Fibroblast of peridontal ligament (primary cell): ENCODE measurements around the gene HYAL2.

Experiments
- DNase-seq: peaks from one replicate; pipeline ENCODE4 v3.0.0-alpha.2; 2010; ENCODE audit errors: extremely low read depth

Gene HYAL2, protein sequence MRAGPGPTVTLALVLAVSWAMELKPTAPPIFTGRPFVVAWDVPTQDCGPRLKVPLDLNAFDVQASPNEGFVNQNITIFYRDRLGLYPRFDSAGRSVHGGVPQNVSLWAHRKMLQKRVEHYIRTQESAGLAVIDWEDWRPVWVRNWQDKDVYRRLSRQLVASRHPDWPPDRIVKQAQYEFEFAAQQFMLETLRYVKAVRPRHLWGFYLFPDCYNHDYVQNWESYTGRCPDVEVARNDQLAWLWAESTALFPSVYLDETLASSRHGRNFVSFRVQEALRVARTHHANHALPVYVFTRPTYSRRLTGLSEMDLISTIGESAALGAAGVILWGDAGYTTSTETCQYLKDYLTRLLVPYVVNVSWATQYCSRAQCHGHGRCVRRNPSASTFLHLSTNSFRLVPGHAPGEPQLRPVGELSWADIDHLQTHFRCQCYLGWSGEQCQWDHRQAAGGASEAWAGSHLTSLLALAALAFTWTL

DNA sequence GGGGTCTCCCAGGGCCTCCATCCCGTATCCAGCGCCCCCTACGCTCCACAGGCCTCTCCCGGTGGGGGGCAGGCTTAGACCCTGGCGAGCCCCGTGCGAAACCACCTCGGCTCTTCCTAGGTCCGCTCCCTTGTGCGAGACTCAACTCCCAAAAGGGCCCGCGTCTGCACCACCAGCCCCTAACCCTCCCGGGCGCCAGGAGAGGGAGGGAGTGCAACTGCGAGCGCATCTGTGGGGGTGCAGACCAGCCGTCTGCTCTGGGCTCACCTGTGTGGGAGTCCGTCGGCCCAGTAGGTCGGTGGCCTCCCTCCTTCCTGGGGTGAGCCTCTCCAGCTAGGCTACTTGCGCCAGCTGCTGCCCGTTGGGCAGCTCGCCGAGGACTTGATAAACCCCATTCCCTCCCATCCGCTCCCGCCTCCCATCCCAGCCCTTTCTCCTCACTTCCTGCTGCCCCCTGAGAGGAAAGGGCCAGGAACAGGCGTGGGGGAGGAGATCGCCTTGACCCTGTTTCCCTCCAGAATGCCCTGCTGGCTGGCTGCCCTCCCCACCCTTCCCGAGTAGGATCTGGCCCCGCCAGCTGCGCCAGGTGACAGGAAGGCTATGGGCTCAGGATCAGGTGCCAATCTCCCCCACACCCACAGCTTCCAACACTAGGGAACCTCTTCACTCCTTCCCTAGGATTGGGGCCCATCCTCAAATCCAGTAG is at the start of gene HYAL2:
Gene HYAL2, minus strand, starts transcription at position 360 of the 706 bp plus-strand sequence. CDS start 2,256 bp downstream, outside the sequence.
- no peak for DNase-seq

DNA sequence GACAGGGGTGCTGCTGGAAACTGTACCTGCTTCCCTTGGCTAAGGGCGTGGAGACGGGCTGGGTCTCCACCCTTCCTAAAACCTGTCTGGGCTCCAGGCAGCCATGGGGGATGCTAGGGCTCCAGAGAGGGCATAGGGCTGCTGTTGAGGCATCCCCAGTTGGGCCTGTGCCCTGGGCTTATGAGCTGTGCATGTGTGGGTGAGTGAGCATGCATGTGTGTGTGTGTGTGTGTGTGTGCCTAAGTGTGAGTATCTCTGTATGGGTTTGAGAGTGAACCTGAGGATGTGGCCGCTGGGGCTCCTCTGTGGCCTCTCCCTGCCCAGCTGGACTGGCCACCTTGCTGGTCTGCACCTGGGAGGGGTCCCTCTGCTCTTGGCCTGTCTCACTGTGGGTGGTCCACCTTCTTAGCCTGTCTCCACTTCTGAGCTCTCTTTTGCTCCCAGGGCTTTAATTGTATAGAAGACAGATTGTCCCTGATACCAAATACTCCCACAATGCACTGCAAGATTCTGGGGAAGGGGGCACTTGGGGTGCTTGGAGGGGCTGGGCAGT is 48.7 kb upstream of the HYAL2 start:
- peak; percentile 12 for DNase-seq

DNA sequence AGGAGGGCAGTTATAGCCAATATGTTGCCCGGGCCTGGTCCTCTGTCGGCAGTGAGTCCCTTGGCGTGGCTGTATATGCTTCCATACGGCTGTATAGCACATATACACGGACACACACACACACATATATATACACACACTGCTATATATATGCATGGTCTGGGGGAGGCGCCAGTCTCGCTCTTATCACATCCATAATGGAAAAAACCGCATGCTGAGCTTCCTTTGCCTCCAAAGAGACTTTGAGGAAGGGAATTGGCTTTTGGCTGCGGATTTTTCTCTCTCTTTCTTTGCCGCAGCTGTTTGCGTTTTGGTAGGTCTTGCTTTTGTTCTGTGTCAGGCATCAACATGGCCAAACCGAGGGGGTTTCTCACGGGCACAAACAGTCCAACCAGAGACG is 48.0 kb upstream of the HYAL2 start:
- DNase-seq = peak; percentile 39

DNA sequence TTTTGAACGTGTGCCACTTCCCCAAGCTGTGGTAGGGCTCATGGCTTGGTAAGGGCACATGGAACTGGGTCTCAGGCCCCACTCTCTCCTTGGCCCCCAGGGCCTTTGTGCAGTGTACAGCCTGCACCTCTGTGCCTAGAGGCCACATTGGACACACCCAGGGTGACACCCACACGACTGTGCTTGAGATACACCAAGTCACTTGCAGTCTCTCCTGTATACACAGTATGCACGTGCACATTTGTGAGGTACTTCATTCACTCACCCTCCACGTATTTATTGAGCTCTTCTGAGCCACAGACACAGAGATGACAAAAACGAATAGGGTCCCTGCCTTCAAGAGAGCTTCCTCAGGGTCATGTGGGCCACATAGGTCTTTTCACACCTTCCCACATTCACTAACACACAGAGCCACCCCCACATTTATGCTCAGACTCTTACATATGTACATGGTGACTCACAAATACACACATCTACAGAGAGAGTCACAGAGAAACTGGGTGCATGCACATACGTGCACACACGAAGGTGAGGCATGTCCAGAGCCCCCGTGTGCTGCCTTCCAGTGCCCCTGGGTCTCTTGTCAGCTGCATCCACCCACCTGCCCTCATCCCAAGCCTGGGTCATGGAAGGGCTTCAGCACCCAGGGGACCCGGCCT is 46.6 kb upstream of the HYAL2 start:
- DNase-seq = no peak

DNA sequence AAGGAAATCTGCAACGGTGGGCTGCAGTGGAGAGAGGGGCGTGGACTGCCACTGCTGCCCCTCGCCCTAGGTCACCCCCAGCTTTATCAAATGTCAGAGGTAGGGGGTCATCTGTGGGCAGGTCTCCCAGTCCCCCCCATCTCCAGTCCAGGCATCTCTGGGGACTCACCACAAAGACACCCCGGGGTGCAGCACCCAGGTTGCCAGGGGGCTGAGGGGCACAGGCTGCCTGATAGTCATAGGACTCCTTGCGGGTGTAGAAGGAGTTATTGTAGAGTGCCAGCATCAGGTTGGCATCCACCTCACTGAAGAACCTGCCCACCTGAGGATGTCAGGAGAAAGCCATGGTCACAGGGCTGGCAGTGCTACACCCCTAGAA is 43.3 kb upstream of the HYAL2 start:
- DNase-seq = no peak

DNA sequence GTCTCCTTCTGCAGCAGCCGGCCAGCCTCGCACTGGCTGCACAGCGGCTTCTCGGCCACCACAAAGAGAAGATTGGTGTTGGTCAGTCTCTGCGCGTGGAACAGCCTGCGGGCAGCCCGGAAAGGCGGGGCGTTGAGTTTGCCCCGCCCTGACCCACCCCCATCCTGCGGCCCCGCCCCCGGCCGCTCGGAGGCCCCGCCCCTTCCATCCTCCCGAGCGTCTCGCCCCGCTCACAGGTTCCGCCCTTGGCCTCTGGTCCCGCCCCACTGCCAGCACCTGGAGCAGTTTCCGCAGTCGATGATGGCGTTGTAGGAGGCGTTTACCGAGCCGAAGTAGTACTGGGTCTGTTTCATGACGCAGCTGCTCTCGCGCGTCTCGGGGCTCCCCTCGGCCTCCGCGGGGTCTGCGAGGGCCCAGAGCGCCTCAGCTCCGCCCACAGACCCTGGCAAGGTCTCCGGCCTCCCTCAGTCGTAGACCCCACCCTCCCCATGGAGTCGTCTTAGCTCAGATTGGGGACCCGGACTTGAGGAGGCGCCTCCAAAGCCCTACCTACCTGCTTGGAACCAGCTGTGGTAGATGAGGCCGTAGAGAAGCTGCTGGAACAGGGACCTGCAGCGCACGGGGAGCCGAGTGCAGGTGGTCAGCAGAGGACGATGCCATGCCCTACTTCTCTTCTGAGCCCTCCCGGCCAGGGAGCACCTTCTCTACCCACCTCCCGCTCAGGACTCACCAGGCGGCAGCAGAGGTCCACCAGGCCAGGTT is 42.7 kb upstream of the HYAL2 start:
- peak; percentile 37 for DNase-seq

DNA sequence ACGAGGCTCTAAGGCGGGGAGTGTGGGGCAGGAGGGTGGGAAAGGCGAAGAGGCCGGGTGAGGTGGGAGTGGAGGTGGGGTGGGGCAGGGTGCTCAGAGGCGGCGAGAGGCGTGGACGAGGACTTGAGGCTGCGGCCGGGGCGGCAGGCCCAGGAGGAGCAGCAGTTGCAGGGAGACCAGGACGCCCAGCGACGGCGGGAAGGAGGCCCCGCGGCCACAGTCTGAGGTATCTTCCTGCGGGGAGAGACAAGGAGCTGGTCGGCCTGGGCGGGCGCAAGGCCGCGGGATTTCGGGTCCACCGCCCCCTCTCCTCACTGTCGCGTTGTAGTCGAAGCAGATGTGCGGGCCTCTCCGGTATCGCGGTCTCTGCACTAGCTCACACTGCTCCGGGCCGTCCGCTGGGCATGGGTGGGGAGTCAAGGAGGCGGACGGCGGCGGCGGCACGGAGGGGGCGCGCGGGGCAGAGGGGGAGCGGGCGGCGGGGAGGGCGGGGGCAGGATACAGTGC is 42.1 kb upstream of the HYAL2 start:
- peak; percentile 10 for DNase-seq

DNA sequence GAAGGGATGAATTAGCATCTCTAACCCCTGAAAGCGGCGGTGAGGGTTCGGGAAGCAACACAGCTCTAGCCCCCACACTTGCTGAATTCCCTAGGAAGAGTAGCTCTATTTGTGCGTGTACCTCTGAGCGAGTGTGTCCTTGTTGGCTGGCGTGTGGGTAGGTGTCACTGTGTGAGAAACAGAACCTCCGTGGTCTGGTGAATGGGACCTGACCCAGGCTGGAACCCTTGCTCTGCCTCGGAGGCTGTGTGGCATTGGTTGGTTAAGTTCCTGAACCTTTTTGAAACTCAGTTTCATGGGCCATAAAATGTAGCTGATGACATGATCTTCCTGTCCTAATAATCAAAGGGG is 37.2 kb upstream of the HYAL2 start:
- DNase-seq = no peak

DNA sequence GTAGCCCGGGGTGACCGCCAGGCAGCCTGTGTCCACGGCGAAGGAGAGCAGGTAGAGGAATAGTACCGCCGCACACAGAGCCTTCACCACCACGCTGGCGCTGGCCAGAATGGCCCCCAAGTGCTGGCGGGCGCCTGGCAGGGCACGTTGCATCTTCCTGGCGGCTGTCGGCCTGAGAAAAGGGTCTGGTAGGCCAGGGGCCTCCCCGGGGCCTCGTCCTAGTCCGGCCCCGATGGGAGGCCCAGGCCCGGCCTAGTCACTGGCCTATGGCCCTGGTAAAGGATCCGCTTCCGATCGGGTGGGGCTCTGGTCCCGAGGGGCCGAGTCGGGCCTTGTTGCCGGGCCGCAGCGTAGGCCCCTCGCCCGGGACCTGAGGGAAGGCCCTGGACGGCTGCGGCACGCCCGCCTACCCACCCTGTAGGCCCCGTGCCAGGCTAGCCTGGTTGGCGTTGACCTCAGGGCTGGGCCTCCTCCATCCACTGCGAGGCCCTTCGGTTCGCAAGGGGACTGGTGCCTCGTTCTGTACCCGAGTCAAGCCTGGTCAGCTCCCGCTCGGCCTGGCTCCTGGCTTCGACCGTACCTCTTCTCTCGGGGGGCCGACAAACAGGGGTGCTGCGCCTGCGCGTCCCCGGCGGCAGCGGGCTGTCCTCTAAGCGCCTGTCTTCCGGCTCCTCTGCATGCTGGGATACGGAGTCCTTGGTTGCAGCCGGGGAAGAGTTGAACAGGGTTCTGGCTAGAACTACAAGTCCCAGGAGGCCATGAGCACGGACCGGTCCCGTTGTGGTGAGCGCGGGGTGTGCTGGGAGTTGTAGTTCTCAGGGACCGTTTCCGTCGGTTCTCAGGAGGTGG is 36.6 kb upstream of the HYAL2 start, which contains the start of gene TMEM115:
Gene TMEM115, minus strand, starts transcription at position 611 of the 849 bp plus-strand sequence. Its CDS starts 458 bp downstream, at position 153.
- peak; percentile 99 for DNase-seq

DNA sequence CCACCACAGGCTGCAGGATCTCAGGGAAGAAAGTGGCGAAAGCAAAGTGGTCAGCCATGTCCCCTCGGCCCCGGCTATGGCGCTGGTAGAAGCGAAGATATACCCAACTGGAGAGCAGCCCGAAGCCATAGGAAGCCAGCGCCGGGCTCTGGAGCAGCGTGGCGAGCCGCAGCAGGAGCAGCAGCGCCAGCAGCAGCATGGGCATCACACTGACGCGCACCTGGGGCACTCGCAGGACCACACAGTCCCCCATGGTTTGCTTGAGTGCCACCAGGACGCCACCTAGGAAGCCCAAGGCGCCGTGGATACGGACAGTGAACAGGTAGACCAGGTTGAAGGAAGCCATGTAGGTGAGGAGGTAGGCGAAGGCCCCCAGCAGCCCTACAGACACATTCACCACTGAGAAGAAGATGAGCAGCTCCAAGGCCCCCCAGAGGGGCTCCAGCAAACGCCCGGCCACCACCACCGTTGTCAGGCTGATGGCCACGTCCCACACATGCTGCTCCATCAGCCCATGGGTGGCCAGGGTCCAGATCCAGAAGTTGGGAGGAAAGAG is 35.9 kb upstream of the HYAL2 start:
- DNase-seq = no peak

DNA sequence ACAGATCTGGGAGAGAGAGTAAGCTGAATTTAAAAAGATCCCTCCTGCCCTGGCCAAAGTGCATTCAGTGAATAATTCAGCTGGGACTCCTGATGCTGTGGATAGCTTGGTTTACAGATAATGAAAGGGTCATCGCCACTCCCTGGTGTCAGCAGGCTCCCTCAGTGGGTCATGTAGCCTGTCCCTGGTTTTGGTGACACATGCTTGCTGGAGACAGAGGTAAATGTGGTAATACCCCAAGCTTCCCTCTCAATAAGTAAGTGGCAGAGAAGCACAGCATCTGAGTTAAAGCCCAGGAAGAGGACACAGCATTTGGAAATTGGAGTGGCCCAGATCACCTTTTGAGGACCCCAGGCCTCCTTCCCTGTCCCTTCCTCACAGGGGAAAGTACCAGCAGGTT is 34.9 kb upstream of the HYAL2 start:
- no peak for DNase-seq

DNA sequence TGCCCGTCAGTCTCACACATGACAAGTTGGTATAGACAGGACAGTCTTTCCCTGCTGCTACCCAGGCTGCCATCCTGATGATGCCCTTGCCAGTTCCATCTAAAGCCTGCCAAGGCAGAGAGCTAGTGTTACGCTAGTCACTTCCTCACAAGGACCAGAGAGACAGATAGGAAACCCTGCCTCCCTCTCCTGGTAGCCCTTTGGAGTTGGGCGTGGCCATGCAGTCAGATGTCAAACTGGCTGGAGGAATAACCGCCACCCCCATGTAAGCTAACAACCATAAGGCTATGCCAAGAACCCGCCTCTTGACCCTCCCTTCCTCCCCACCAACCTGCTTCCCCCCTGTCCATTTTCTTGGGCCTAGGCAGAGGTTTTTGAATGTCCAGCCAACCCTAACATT is 34.0 kb upstream of the HYAL2 start:
- DNase-seq = no peak

DNA sequence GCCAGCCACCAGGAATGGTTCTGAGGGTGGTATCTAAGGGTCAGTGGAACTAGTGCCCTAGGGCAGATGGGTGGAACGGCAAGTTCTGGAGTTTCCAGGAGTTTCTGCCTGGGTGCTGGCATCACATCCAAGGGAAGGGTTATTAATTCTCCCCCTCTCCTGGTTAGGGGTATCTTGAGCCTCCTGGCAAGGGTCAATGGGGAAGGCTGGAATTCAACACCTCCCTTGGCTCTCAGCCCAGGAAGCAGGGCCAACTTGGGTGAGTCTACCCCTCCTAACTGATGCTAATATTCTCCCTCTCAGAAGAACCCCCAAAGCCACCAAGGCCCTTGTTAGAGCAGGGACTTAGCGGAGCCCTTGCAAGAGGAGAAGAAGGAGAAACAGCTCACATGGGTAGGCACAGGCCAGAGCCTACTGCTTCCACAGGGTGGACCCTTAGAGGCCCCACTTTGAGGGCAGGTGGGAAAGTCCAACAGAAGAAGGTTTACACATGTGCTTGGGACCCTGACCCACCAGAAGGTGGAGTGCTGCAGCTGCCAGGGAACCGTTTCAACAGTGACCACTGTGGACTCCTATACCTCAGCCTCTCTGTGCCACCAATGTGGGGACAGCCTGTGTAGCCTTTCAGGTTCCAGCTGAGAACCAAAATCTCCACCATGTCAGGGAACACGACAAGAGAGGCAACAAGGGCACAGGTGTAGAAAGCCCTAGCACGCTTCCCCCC is 33.4 kb upstream of the HYAL2 start:
- DNase-seq = no peak

DNA sequence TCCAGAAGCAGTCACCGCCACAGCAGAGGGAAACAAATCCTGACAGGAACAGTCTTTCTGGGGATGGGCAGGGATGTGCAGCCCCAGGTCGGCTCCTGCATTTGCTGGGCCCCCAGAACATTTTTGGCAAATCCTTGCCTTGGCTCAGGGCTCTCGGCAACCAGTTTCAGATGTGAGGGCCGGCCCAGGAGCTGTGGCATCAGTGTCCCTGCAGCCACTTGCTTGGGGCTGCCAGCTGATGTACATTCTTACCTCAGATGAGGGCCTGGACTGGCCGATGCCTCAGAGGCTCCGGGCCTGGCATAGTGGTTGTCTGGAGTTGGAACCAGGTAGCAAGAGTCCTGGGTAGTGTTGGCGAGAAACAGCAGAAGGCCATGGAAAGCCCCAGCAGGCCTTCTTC is 32.3 kb upstream of the HYAL2 start:
- no peak for DNase-seq

DNA sequence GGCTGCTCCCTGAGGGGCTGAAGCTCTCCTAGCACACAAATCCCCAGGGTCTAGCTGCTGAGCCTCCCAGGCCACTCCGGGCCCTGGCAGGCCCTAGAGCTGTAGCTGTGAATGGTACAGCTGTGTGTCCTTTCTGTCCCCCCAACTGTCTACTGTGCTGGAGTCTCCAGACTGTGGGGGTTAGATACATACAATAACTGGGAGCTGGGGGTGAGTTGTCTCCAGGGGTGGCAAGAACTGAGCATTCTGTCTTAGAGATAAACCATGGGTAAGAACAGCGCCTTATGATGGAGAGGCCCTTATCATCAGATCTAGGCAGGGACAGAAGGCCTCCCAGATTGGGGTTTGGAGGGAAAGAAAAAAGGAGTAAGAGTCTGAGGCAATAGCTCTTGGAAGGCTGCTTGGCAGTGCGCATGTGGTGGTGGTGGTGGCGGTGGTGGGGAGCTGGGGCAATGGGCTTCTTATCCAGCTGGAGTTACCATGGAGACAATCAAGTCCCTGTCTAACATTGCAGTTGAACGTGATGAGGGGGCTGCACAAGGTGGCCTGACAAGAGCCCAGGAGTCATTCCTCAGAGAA is 31.7 kb upstream of the HYAL2 start:
- DNase-seq = no peak

DNA sequence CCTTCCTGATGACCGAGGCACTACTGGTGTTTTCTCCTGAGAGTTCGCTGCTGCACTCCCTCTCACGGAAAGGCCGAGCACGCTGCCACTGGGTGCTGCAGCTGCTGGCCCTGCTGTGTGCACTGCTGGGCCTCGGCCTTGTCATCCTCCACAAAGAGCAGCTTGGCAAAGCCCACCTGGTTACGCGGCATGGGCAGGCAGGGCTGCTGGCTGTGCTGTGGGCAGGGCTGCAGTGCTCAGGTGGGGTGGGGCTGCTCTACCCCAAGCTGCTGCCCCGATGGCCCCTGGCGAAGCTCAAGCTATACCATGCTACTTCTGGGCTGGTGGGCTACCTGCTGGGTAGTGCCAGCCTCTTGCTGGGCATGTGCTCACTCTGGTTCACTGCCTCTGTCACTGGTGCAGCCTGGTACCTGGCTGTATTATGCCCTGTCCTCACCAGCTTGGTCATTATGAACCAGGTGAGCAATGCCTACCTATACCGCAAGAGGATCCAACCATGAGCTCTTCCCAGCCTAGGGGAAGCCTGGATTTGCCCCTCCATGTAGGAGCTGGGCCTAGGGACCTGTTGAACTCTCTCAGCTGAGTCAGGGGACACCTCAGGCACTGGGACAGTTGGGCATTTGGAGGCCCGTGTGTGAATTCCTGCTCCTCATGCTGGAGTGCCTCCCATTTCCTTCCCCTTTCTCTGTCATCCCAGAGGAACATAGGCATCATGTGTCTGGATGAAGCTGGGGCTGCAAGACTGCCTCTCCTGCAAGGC is 30.9 kb upstream of the HYAL2 start:
- DNase-seq = no peak

DNA sequence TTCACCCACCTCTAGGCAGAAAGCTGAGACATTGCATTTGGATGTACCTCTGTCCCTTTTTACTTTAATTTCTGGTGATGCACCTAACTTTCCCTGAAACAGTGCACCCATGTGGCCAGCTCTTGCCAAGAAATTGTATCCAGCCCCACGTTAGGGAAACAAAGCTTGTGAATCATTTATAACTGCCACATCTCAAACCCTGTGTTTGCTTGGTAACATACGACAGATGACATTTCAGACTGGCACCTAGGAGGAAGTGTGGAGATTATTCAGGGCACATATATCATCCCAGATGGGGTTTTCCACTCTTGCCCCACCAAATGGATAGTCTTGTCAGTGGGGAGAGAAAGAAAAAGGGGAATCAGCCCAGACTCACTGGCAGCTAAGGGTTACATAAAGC is 30.2 kb upstream of the HYAL2 start:
- peak; percentile 23 for DNase-seq

DNA sequence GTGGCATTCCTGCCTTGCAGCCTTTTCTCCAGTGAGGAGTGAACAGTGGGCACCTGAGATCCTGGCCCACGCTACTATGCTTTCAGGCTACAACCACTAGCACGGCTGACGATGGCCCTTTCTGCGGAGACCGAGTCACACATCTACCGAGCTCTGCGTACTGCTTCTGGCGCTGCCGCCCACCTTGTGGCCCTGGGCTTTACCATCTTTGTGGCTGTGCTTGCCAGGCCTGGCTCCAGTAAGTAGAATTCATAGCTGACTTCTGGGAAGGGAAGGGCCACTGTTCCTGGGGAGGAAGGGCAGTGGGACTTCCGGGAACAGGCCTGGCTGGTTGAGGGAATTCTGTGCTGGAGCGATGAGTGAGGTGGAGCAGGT is 28.8 kb upstream of the HYAL2 start:
- DNase-seq = no peak
